Measurements from ENCODE around the gene KRT71. TPM values are rescaled to one million over a fixed set of nuclear protein-coding genes. Genes with fewer than 3 reads are reported as not detected.

Gene KRT71
- total RNA-seq, 1 experiment from 2014 or later = not detected

DNA sequence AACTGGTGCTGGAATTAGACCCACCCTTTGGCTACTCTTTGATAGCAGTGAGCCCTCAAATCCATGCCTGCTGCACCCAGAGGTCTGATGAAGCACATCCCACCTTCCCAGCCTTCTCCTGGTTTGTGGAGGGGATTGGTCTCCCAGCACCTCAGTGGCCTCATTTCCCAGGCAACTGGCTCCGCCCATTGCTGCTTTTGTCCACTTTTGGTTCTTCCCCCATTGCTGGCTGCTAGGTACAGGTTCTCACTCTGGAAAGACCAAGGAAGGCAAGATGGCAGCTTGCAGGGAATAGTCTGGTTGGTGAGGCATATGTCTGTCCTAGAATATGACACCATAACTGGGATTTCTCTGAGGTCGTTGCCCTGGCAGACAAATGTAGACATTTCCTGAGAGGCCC is 22.6 kb downstream of the KRT71 start:
- H3K4me1 ChIP-seq (replicated peaks; ENCODE audit: insufficient read depth) = peaks cover 5% of the 10 kb centered on the region
- TF ChIP-seq EZH2 (IDR thresholded peaks at IDR 0.05; ENCODE audit: low read depth) = no peak
- TF ChIP-seq, protein P1, sequence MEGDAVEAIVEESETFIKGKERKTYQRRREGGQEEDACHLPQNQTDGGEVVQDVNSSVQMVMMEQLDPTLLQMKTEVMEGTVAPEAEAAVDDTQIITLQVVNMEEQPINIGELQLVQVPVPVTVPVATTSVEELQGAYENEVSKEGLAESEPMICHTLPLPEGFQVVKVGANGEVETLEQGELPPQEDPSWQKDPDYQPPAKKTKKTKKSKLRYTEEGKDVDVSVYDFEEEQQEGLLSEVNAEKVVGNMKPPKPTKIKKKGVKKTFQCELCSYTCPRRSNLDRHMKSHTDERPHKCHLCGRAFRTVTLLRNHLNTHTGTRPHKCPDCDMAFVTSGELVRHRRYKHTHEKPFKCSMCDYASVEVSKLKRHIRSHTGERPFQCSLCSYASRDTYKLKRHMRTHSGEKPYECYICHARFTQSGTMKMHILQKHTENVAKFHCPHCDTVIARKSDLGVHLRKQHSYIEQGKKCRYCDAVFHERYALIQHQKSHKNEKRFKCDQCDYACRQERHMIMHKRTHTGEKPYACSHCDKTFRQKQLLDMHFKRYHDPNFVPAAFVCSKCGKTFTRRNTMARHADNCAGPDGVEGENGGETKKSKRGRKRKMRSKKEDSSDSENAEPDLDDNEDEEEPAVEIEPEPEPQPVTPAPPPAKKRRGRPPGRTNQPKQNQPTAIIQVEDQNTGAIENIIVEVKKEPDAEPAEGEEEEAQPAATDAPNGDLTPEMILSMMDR (conservative IDR thresholded peaks at IDR 0.05) = no peak
- no peaks in the 10 kb centered on the region for H3K27me3 ChIP-seq (ENCODE audit: insufficient read depth, low read depth)
- H3K79me2 ChIP-seq (ENCODE audit: low read depth) = no peaks in the 10 kb centered on the region
- H3K9me2 ChIP-seq (ENCODE audit: insufficient read depth) = no peaks in the 10 kb centered on the region
- intact Hi-C loops (cut with micrococcal nuclease; ENCODE audit: unreplicated experiment) = no loop called here
- H3F3A ChIP-seq (ENCODE audit: insufficient read depth, low read depth) = no peaks in the 10 kb centered on the region
- H4K20me1 ChIP-seq (ENCODE audit: insufficient read depth) = no peaks in the 10 kb centered on the region
- no TSS peak for BruUV-seq (replicated peaks)
- H3K4me2 ChIP-seq = no peak overlapping the region
- no peak overlapping the region for H3K4me3 ChIP-seq
- ChIA-PET POLR2A (ENCODE audit: unreplicated experiment) (no interaction called here), CTCF (no interaction called here)
- H3K9me3 ChIP-seq (ENCODE audit: insufficient read depth, low read depth) = no peaks in the 10 kb centered on the region
- no peak overlapping the region for H3K27ac ChIP-seq
- no peaks in the 10 kb centered on the region for H3K36me3 ChIP-seq (ENCODE audit: low read depth)
- no peak overlapping the region for H2AFZ ChIP-seq
- DNase-seq = no peak

DNA sequence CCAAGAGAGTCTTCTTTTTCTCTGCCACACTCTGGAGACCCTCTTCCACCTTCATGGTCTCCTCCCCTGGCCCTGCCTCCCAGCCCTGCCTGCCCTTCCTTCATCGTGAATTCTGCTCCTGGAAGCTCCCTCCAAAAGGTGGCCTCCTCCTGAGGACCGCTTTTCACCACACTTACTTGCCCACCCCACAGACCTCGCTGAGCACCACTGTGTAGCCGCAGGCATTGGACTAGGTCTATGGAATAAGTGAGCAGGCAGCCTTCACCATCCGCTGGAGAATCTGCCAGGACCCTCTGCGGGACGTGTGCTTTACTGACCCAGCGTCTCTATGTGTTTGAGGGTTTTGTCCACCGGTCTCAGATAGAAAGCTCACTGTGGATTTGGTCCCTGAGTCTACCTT is 23.1 kb downstream of the KRT71 start:
- no peak overlapping the region for H3K4me2 ChIP-seq
- H3K79me2 ChIP-seq (ENCODE audit: low read depth) = no peaks in the 10 kb centered on the region
- peaks cover 10% of the 10 kb centered on the region for H3K4me1 ChIP-seq (replicated peaks; ENCODE audit: insufficient read depth)
- POLR2A ChIA-PET (ENCODE audit: unreplicated experiment) = no interaction called here
- peak in 1 of 2 experiments; percentile 25 for DNase-seq
- H3K36me3 ChIP-seq (ENCODE audit: low read depth) = no peaks in the 10 kb centered on the region
- CTCF ChIA-PET = interaction anchor here (0.6 kb wide), 1 partner anchor 22 kb away, joined by 3 read pairs; no protein-coding TSS in a partner anchor
- no peaks in the 10 kb centered on the region for H4K20me1 ChIP-seq (ENCODE audit: insufficient read depth)
- intact Hi-C loops (cut with micrococcal nuclease; ENCODE audit: unreplicated experiment) = loop anchor here (10.0 kb wide), 1 partner anchor 445 kb away; no protein-coding TSS in a partner anchor
- H3K4me3 ChIP-seq = no peak overlapping the region
- H3K27me3 ChIP-seq (ENCODE audit: insufficient read depth, low read depth) = no peaks in the 10 kb centered on the region
- H3K27ac ChIP-seq = no peak overlapping the region
- H3K9me2 ChIP-seq (ENCODE audit: insufficient read depth) = no peaks in the 10 kb centered on the region
- no TSS peak for BruUV-seq (replicated peaks)
- H3K9me3 ChIP-seq (ENCODE audit: insufficient read depth, low read depth) = no peaks in the 10 kb centered on the region
- TF ChIP-seq EZH2 (IDR thresholded peaks at IDR 0.05; ENCODE audit: low read depth) = no peak
- TF ChIP-seq, protein P1 (conservative IDR thresholded peaks at IDR 0.05) = no peak
- no peak overlapping the region for H2AFZ ChIP-seq
- no peaks in the 10 kb centered on the region for H3F3A ChIP-seq (ENCODE audit: insufficient read depth, low read depth)

DNA sequence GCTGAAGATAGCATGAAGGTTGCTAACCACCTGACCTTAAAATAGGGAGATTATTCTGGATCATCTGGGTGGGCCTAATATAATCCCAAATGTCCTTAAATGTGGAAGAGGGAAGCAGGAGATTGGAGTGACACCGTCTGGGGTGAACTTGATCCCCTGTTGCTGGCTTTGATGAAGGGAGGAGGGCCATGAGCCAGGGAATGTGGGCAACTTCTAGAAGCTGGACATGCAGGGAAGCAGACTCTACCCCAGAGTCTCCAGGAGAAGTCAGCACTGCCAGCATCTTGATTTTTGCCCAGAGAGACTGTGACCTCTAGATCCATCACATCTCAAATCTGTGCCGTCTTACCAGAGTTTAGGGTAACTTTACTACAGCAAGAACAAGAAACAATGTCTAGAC is 23.5 kb downstream of the KRT71 start:
- no peak for DNase-seq
- H3K36me3 ChIP-seq (ENCODE audit: low read depth) = no peaks in the 10 kb centered on the region
- CTCF ChIA-PET = interaction anchor here (0.6 kb wide), 1 partner anchor 22 kb away, joined by 3 read pairs; no protein-coding TSS in a partner anchor

More for the DNA sequence above, 23.5 kb downstream of the KRT71 start:
- Histone ChIP-seq H3K79me2 (ENCODE audit: low read depth) (no peaks in the 10 kb centered on the region), H3F3A (ENCODE audit: insufficient read depth, low read depth) (no peaks in the 10 kb centered on the region), H3K27ac (no peak overlapping the region), H3K9me3 (ENCODE audit: insufficient read depth, low read depth) (no peaks in the 10 kb centered on the region), H3K4me3 (no peak overlapping the region), H4K20me1 (ENCODE audit: insufficient read depth) (no peaks in the 10 kb centered on the region), H3K27me3 (ENCODE audit: insufficient read depth, low read depth) (no peaks in the 10 kb centered on the region), H3K9me2 (ENCODE audit: insufficient read depth) (no peaks in the 10 kb centered on the region), H2AFZ (no peak overlapping the region), H3K4me2 (no peak overlapping the region), H3K4me1 (replicated peaks; ENCODE audit: insufficient read depth) (peaks cover 15% of the 10 kb centered on the region)
- POLR2A ChIA-PET (ENCODE audit: unreplicated experiment) = no interaction called here
- TF ChIP-seq EZH2 (IDR thresholded peaks at IDR 0.05; ENCODE audit: low read depth) = no peak
- TF ChIP-seq, protein P1 (conservative IDR thresholded peaks at IDR 0.05) = no peak
- BruUV-seq (replicated peaks) = no TSS peak
- intact Hi-C loops (cut with micrococcal nuclease; ENCODE audit: unreplicated experiment) = loop anchor here (10.0 kb wide), 1 partner anchor 445 kb away; no protein-coding TSS in a partner anchor
